Astrocyte (in vitro differentiated cells and primary cell): ENCODE results near the gene MYH10. TPM values are rescaled to one million over a fixed set of nuclear protein-coding genes. Genes with fewer than 3 reads are reported as not detected.

Experiments
- DNase-seq: peaks from one replicate; pipeline ENCODE4 v3.0.0-alpha.2; 2010; ENCODE audit warnings: low read depth
- FAIRE-seq: peaks from 2 replicates; lab custom pipeline; 2011; peaks lifted over from hg19 to GRCh38; lab: Jason Lieb, UNC
- H2AFZ ChIP-seq: 2 replicates; pipeline ENCODE4 v1.6.0; 2012; ENCODE audit warnings: low read depth, low read length, inconsistent platforms
- H3K27ac ChIP-seq: 2 replicates; pipeline ENCODE4 v1.5.1; 2011; ENCODE audit warnings: low read depth, low read length, inconsistent platforms
- H3K27me3 ChIP-seq: 2 replicates; pipeline ENCODE4 v1.6.0; 2011; ENCODE audit warnings: low read length, inconsistent platforms; ENCODE audit not compliant: insufficient read depth
- H3K36me3 ChIP-seq: 2 replicates; pipeline ENCODE4 v1.5.1; 2011; ENCODE audit warnings: low read length, inconsistent platforms; ENCODE audit not compliant: insufficient read depth
- H3K4me1 ChIP-seq: 2 replicates; pipeline ENCODE4 v1.5.1; 2011; ENCODE audit warnings: low read length, inconsistent platforms; ENCODE audit not compliant: insufficient read depth
- H3K4me2 ChIP-seq: 2 replicates; pipeline ENCODE4 v1.6.0; 2012; ENCODE audit warnings: low read length, inconsistent platforms
- H3K4me3 ChIP-seq: 2 replicates; pipeline ENCODE4 v1.5.1; 2011; ENCODE audit warnings: low read depth, mild to moderate bottlenecking, low read length, inconsistent platforms; ENCODE audit not compliant: insufficient read depth
- H3K79me2 ChIP-seq: 2 replicates; pipeline ENCODE4 v1.6.0; 2012; ENCODE audit warnings: mild to moderate bottlenecking, low read length, inconsistent platforms; ENCODE audit not compliant: insufficient read depth
- H3K9ac ChIP-seq: 2 replicates; pipeline ENCODE4 v1.6.0; 2012; ENCODE audit warnings: mild to moderate bottlenecking, low read length, inconsistent platforms
- H3K9me3 ChIP-seq: 2 replicates; pipeline ENCODE4 v1.5.1; 2012; ENCODE audit warnings: low read depth, mild to moderate bottlenecking, low read length, inconsistent platforms; ENCODE audit not compliant: insufficient read depth
- H4K20me1 ChIP-seq: 2 replicates; pipeline ENCODE4 v1.6.0; 2012; ENCODE audit warnings: low read length, inconsistent platforms; ENCODE audit not compliant: insufficient read depth
- H3K27ac Mint-ChIP-seq: one replicate; pipeline ENCODE4 v1.8.0; 2021; ENCODE audit warnings: mild to moderate bottlenecking, mixed read lengths; ENCODE audit not compliant: unreplicated experiment
- H3K27me3 Mint-ChIP-seq: one replicate; pipeline ENCODE4 v1.8.0; 2021; ENCODE audit warnings: low read depth, mixed read lengths; ENCODE audit not compliant: unreplicated experiment
- H3K36me3 Mint-ChIP-seq: one replicate; pipeline ENCODE4 v1.8.0; 2021; ENCODE audit warnings: low read depth, mixed read lengths; ENCODE audit not compliant: unreplicated experiment
- H3K4me1 Mint-ChIP-seq: one replicate; pipeline ENCODE4 v1.8.0; 2021; ENCODE audit warnings: low read depth, mixed read lengths; ENCODE audit not compliant: unreplicated experiment
- H3K4me3 Mint-ChIP-seq: one replicate; pipeline ENCODE4 v1.8.0; 2021; ENCODE audit warnings: mild to moderate bottlenecking, moderate library complexity, mixed read lengths; ENCODE audit not compliant: unreplicated experiment
- H3K9me3 Mint-ChIP-seq: one replicate; pipeline ENCODE4 v1.8.0; 2021; ENCODE audit warnings: mild to moderate bottlenecking, mixed read lengths; ENCODE audit not compliant: unreplicated experiment
- CTCF ChIP-seq: IDR thresholded peaks from 2 replicates; pipeline ENCODE4 v1.5.1; 2011; ENCODE audit warnings: low read depth, mild to moderate bottlenecking, inconsistent platforms, low read length, moderate library complexity; ENCODE audit not compliant: insufficient read depth
- EZH2 ChIP-seq: IDR thresholded peaks from 2 replicates; pipeline ENCODE4 v1.6.1; 2012; ENCODE audit warnings: mild to moderate bottlenecking, low read length, inconsistent platforms; ENCODE audit not compliant: insufficient read depth
- total RNA-seq: library from RNA; stranded (reverse); gene quantifications from 2 replicates; pipeline ENCODE4 v1.2.1, GENCODE V29; 2021

The MYH10 gene
- total RNA-seq, 1 donor from 2014 or later = 150 TPM

- H3K9ac ChIP-seq = no peak overlapping the region
- H3K4me1 ChIP-seq = no peaks in the 10 kb centered on the region
- Mint-ChIP-seq H3K4me1 (peaks cover 16% of the 10 kb centered on the region), H3K27ac (no peak overlapping the region), H3K4me3 (no peak overlapping the region), H3K27me3 (no peaks in the 10 kb centered on the region), H3K9me3 (no peaks in the 10 kb centered on the region), H3K36me3 (peaks cover 18% of the 10 kb centered on the region)
- no peak overlapping the region for H3K27ac ChIP-seq
- H3K27me3 ChIP-seq = no peaks in the 10 kb centered on the region
- peaks cover 98% of the 10 kb centered on the region for H4K20me1 ChIP-seq
- DNase-seq = no peak
- no peak overlapping the region for H3K4me3 ChIP-seq
- H2AFZ ChIP-seq = no peak overlapping the region
- no peaks in the 10 kb centered on the region for H3K9me3 ChIP-seq
- peaks cover 91% of the 10 kb centered on the region for H3K79me2 ChIP-seq
- FAIRE-seq = no peak
- H3K4me2 ChIP-seq = no peak overlapping the region
- H3K36me3 ChIP-seq = peaks cover 71% of the 10 kb centered on the region
- TF ChIP-seq CTCF (no peak), EZH2 (no peak)
Measured at GRCh38 chr17:8464941-8465340, 165.6 kb downstream of the MYH10 start.

GRCh38 chr17:8463099-8463498 is 167.4 kb downstream of the MYH10 start:
- H3K79me2 ChIP-seq = peaks cover 97% of the 10 kb centered on the region
- H3K4me1 Mint-ChIP-seq = peaks cover 16% of the 10 kb centered on the region
- no peak overlapping the region for H3K27ac Mint-ChIP-seq

More at GRCh38 chr17:8463099-8463498, 167.4 kb downstream of the MYH10 start:
- no peak for FAIRE-seq
- peaks cover 19% of the 10 kb centered on the region for H3K36me3 Mint-ChIP-seq
- Histone ChIP-seq H3K9ac (no peak overlapping the region), H3K4me2 (no peak overlapping the region), H2AFZ (no peak overlapping the region), H4K20me1 (peaks cover 99% of the 10 kb centered on the region), H3K36me3 (peaks cover 71% of the 10 kb centered on the region), H3K27me3 (no peaks in the 10 kb centered on the region), H3K9me3 (no peaks in the 10 kb centered on the region), H3K4me1 (no peaks in the 10 kb centered on the region), H3K4me3 (no peak overlapping the region), H3K27ac (no peak overlapping the region)
- H3K9me3 Mint-ChIP-seq = no peaks in the 10 kb centered on the region
- no peak for DNase-seq
- no peak for TF ChIP-seq EZH2
- TF ChIP-seq CTCF = no peak
- no peaks in the 10 kb centered on the region for H3K27me3 Mint-ChIP-seq
- H3K4me3 Mint-ChIP-seq = no peak overlapping the region
